Measurements from ENCODE around the gene FOXP4. TPM values are rescaled to one million over a fixed set of nuclear protein-coding genes. Genes with fewer than 3 reads are reported as not detected.

FOXP4 gene
- total and polyA plus RNA-seq, 2 of the 13 experiments (the other 11 are each of a cell fraction or from before 2014, with no cell fraction given), result 11.0 to 12.4 TPM

- DNase-seq (ENCODE audit: low spot score), result no peak
- Histone ChIP-seq H3K4me1 (ENCODE audit: insufficient read depth, low read length) (peaks cover 67% of the 10 kb centered on the region), H4K20me1 (ENCODE audit: insufficient read depth, low read length) (peaks cover 9% of the 10 kb centered on the region; the same call in 1 of the 2 replicates), H3K4me3 (replicated peaks in 1 of 3; ENCODE audit: insufficient read depth in 1 of 3, low read depth in 2 of 3, low read length in 3 of 3) (no peak overlapping the region), H3K9ac (ENCODE audit: insufficient read depth, low read depth, low read length) (no peak overlapping the region), H2AFZ (ENCODE audit: low read length) (no peak overlapping the region), H3K27me3 (ENCODE audit: control insufficient read depth in 1 of 2, insufficient read depth in 2 of 2, low read length in 2 of 2) (no peaks in the 10 kb centered on the region), H3K9me3 (ENCODE audit: low read length) (no peaks in the 10 kb centered on the region), H3K27ac (ENCODE audit: extremely low read length, insufficient read depth, low read length) (no peak overlapping the region), H3K36me3 (replicated peaks in 1 of 2; ENCODE audit: control insufficient read depth in 1 of 2, insufficient read depth in 2 of 2, low read length in 2 of 2) (peaks cover 55 to 91% of the 10 kb centered on the region in 2 experiments), H3K4me2 (ENCODE audit: low read depth, low read length) (no peak overlapping the region), H3K79me2 (ENCODE audit: insufficient read depth, low read length) (peaks cover 9% of the 10 kb centered on the region)
- no TSS peak for BruUV-seq (replicated peaks)
- in situ Hi-C loops (cut with HindIII; ENCODE audit: extremely low pct_ligation_motif_present, low pct_unique_long_range_greater_than_20kb) (loop anchor here (10.0 kb wide), 1 partner anchor 529 kb away; the partner anchor contains the start of gene APOBEC2), intact Hi-C loops (cut with micrococcal nuclease; ENCODE audit: unreplicated experiment) (no loop called here)
- FAIRE-seq, result no peak
- TF ChIP-seq ZNF75D (CRISPR knock-in tag; IDR thresholded peaks at IDR 0.05; ENCODE audit: borderline replicate concordance), result 0 out of 2 replicates have a peak, but pooled peaks have one; percentile 47
- TF ChIP-seq GABPB1 (CRISPR knock-in tag; IDR thresholded peaks at IDR 0.05), result 0 out of 2 replicates have a peak, but pooled peaks have one; percentile 1
- TF ChIP-seq ZNF747 (CRISPR knock-in tag; IDR thresholded peaks at IDR 0.05; ENCODE audit: borderline replicate concordance), result no peak
- TF ChIP-seq ZNF761 (CRISPR knock-in tag; conservative IDR thresholded peaks at IDR 0.05), result no peak
- TF ChIP-seq SP5 (CRISPR knock-in tag; IDR thresholded peaks at IDR 0.05; ENCODE audit: borderline replicate concordance, low read depth), result no peak
- peak; percentile 68 for TF ChIP-seq ATF7 (IDR thresholded peaks at IDR 0.05)
- no peak for TF ChIP-seq ATF7 (CRISPR knock-in tag; IDR thresholded peaks at IDR 0.05)
- no peak for TF ChIP-seq ZFP37 (CRISPR knock-in tag; IDR thresholded peaks at IDR 0.05; ENCODE audit: borderline replicate concordance)
- no peak for TF ChIP-seq ATF7-NPFF (CRISPR knock-in tag; IDR thresholded peaks at IDR 0.05; ENCODE audit: low read depth)
- TF ChIP-seq THAP11 (CRISPR knock-in tag; IDR thresholded peaks at IDR 0.05), result no peak
- WGBS (ENCODE audit: low lambda C conversion rate), result 95% methylated on average over 1 of the region's 1 CpG
- ATAC-seq, result no peak
- POLR2A ChIA-PET, result interaction anchor here (1.0 to 1.7 kb wide), 2 partner anchors 64 to 81 kb away, joined by 3 to 4 read pairs; no protein-coding TSS in a partner anchor
- CTCF ChIA-PET (ENCODE audit: low intra/inter-chr PET ratio, low total read pairs), result no interaction called here
Measured at GRCh38 chr6:41583565-41583964, 37.4 kb downstream of the FOXP4 start.

Measured in HepG2 (cell line).